GM12864 (cell line): Measurements from ENCODE around the gene SLC22A23.
"Not testable (repeated sequence)": the region's sequence is repeated elsewhere in the genome, so short reads cannot be mapped to it uniquely, and the experiment has no call there.

Experiments used
- DNase-seq: peaks from one replicate; pipeline ENCODE4 v3.0.0-alpha.2; 2011; ENCODE audit warnings: low read depth
- H3K4me3 ChIP-seq: 2 replicates; pipeline ENCODE4 v1.5.1; 2011; ENCODE audit warnings: mild to moderate bottlenecking, low read depth, low read length, control low read depth
- CTCF ChIP-seq: IDR thresholded peaks from 2 replicates; pipeline ENCODE4 v1.5.1; 2011; ENCODE audit warnings: low read depth, mild to moderate bottlenecking, moderate library complexity, low read length, control low read depth, inconsistent platforms; ENCODE audit errors: missing control alignments

Gene SLC22A23

GRCh38 chr6:3384241-3385143 lies 72.4 kb downstream of the SLC22A23 start:
- H3K4me3 ChIP-seq: no peak overlapping the region
- DNase-seq: no peak
- TF ChIP-seq CTCF: no peak

- no peak for TF ChIP-seq CTCF
- peak; percentile 15 for DNase-seq
- H3K4me3 ChIP-seq: no peak overlapping the region
Measured at GRCh38 chr6:3383525-3383924, 73.3 kb downstream of the SLC22A23 start.

- no peak overlapping the region for H3K4me3 ChIP-seq
- DNase-seq: no peak
Measured at GRCh38 chr6:3382326-3383279, 74.2 kb downstream of the SLC22A23 start.

GRCh38 chr6:3381233-3381921 lies 75.5 kb downstream of the SLC22A23 start:
- no peak for DNase-seq

More at GRCh38 chr6:3382326-3383279, 74.2 kb downstream of the SLC22A23 start:
- no peak for TF ChIP-seq CTCF

DNA sequence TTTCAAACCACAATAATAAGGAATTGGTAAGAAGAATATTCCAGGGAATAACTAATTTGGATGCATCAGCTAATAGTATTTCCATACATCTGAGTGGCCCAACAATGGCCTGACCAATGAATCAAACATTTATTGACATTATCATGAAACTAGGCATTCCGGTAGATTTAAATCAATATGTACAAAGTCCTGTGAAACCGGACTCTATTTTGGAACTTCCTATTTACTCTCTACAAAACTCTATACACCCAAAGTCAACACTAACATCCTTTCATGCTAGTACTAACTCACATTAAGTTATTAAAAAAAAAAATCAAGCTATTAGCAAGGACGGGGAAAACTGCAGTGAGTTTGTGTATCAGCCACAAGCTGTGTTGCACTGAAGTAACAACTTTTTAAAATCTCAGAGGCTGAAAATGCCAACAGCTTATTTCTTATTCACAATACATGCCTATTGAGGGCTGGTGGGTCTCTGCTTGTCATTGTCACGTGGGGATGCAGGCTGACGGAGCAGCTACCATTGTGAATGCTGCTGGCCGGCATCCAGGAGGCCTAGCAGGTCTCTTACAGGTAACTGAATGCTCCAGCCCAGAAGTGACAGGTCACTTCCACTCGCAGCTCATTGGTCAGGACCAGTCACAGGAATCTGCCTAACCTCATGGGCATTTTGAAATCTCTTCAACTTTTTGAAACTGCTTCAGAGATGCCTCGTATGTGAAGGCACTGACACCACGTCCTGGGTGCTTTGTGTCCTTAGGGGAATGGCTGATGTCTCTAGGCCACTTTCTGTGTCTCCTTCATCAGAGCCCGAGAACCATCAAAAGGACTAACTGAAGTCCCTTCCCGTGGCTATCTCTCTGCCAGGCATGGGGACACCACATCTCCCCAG lies 76.3 kb downstream of the SLC22A23 start:
- DNase-seq: no peak
- no peak overlapping the region for H3K4me3 ChIP-seq
- TF ChIP-seq CTCF: no peak

More at GRCh38 chr6:3381233-3381921, 75.5 kb downstream of the SLC22A23 start:
- no peak for TF ChIP-seq CTCF
- no peak overlapping the region for H3K4me3 ChIP-seq

- DNase-seq: no peak
- H3K4me3 ChIP-seq: no peak overlapping the region
- no peak for TF ChIP-seq CTCF
Measured at GRCh38 chr6:3379482-3380060, 77.3 kb downstream of the SLC22A23 start.

DNA sequence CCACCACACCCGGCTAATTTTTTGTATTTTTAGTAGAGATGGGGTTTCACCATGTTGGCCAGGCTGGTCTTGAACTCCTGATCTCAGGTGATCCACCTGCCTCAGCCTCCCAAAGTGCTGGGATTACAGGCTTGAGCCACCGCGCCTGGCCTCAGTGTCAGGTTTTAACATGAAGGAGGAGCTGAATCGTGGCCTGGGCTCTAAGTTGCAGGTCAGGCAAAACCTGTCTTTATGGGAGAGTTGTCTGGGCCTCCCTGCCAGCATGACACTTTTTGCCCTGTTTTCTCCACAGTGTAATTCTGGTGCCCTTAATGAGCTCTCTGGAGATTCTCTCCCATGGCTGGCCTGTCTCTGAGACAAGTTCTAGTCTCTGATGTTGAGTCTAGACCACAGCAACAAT lies 78.0 kb downstream of the SLC22A23 start:
- not testable (repeated sequence) for DNase-seq, H3K4me3 ChIP-seq

GRCh38 chr6:3378398-3378782 lies 78.5 kb downstream of the SLC22A23 start:
- H3K4me3 ChIP-seq, DNase-seq: not testable (repeated sequence)
